Stimulated activated CD8-positive, alpha-beta memory T cell treated with anti-CD3 and anti-CD28 coated beads, Interleukin-4, amount 100 ng/mL, for 4 hours (primary cell): ENCODE data around the gene ZNF609.

Experiments
- DNase-seq, 2 donors: peaks; one replicate each; pipeline ENCODE4 v3.0.0-alpha.2; 2020; ENCODE audit warnings: low read depth in 2 of 2, low spot score in 1 of 2

The ZNF609 gene

GRCh38 chr15:64502551-64502950, 42.2 kb downstream of the ZNF609 start:
- DNase-seq, result no peak

GRCh38 chr15:64503197-64503596, 42.8 kb downstream of the ZNF609 start:
- no peak for DNase-seq

- DNase-seq, result no peak
These were observed 43.3 kb downstream of the ZNF609 start for GRCh38 chr15:64503640-64504039.

DNA sequence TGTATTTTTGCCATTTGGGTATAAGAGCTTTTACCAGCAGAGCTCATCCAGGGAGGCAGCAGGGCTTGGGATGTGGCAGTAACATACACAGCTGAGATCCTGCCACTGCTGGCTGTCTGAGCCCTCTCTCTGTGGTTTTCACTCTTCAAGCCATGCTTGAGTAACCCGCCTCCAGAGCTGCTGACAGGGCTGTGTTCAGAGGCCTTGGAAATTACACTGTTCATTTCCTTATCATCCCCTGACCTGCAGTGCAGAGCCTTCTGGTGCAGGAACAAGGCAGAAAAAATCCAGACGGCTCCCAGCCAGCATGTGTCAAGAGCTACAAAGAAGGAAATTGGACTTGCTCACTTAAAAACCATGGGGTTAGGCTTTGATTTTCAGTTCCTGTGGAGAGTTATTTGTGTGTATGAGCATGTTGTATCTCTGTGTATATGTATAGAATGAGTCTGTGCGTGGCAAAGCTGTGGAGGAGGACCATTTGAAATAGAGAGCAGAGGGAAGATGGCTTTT, 47.0 kb downstream of the ZNF609 start:
- peak; percentile 4 to 19 for DNase-seq

DNA sequence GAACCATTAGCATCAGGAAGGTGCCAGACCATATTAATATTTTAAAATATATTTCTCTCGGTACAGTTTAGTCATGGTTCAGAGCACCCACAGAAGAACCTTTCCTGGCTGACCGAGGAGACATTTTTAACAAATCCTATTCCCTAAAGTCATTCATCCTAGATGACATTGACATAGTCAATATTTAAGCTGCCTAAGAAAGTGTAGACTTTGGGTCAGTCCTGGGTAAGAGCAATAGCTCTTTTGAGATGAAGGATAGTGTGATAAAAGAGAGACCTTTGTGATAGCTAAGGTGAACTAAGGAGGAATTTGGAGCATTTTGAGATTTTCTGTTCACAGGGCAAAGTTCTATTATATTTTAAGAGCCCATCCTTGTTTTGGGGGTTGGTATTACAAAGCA, 47.5 kb downstream of the ZNF609 start:
- no peak for DNase-seq

DNA sequence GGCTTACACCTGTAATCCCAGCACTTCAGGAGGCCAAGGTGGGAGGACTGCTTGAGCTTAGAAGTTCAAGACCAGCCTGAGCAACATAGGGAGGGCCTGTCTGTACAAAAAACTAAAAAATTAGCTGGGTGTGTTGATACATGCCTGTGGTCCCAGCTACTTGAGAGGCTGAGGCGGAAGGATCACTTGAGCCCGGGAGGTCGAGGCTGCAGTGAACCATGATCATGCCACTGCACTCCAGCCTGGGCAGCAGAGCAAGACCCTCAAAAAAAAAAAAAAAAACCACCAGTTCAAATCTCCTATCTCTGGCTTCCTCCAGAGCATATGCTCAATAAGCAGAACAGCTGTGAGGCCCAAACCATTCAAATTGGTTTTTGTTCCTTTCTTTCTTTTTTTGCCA, 53.4 kb downstream of the ZNF609 start:
- DNase-seq, result no peak

GRCh38 chr15:64515196-64515595, 54.8 kb downstream of the ZNF609 start:
- DNase-seq, result no peak

DNA sequence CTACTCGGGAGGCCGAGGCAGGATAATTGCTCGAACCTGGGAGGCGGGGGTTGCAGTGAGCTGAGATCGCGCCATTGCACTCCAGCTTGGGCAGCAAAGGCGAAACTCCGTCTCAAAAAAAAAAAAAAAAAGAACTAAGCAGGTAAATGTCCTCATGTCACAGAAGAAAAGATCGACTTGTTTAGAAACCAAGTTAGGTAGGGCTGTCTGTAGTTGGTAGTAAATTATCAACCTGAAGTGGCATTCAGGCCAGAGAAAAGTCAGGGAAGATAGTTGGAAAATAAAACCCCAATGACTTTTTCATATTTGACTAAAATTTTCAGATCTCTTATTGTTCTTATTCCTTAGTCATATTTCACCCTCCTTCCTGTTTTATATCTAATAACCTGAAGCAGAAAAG, 55.4 kb downstream of the ZNF609 start:
- no peak for DNase-seq

DNA sequence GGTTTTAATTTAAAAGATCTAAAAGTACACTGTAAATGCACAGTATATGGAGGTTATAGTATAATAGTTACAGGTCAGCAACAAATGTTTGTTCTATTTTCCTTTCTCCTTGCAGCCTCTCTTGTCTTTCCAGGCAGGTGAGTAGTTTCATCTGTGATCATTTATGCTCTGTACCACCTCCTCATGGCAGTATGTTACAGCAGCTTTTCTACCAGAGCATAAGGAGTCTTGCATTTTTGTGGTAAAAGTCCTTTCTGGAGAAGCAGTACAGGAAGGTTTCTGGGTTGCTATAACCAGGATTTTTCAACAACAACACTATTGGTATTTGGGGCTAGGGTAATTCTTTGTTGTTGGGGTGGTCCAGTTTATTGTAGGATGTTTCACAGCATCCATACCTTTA, 59.5 kb downstream of the ZNF609 start:
- DNase-seq, result no peak

DNA sequence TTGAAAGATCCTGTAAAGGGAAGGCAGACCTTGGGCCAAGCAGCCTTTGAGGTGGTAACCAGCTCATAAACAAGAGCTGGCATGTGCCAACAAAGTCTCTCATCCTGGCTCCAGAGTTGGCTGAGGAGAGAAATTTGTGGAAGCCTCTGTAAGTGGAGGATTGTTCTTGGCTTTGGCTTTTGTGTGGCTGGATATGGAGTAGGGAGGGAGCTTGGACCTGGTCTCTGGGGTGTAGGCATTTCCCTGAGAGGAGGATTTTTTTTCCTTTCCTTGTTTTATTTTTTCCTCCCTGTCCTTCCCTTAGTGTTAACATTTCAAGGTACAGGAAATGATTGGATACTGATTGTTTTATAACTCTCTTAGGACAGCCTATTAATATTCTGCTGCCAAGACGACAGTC, 60.8 kb downstream of the ZNF609 start:
- DNase-seq, result no peak

- no peak for DNase-seq
These were observed 61.4 kb downstream of the ZNF609 start for GRCh38 chr15:64521726-64522164.

- no peak for DNase-seq
These were observed 61.9 kb downstream of the ZNF609 start for GRCh38 chr15:64522226-64522823.

DNA sequence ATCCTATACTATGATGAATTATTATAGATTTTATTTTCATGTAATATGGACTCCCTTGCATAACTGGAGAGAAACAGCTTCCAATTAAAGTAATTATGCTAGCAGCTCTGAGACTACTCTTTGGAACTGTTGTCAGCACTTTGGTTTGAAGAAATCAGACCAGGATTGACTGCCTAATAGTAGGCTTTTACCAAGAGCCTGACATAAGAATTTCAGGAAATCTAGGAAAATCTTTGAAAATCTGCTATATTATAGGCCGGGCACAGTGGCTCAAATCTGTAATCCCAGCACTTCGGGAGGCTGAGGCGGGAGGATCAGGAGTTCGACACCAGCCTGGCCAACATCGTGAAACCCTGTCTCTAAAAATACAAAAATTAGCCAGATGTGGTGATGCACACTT, 62.9 kb downstream of the ZNF609 start:
- DNase-seq, result no peak

- DNase-seq, result no peak
These were observed 64.4 kb downstream of the ZNF609 start for GRCh38 chr15:64524778-64525177.

DNA sequence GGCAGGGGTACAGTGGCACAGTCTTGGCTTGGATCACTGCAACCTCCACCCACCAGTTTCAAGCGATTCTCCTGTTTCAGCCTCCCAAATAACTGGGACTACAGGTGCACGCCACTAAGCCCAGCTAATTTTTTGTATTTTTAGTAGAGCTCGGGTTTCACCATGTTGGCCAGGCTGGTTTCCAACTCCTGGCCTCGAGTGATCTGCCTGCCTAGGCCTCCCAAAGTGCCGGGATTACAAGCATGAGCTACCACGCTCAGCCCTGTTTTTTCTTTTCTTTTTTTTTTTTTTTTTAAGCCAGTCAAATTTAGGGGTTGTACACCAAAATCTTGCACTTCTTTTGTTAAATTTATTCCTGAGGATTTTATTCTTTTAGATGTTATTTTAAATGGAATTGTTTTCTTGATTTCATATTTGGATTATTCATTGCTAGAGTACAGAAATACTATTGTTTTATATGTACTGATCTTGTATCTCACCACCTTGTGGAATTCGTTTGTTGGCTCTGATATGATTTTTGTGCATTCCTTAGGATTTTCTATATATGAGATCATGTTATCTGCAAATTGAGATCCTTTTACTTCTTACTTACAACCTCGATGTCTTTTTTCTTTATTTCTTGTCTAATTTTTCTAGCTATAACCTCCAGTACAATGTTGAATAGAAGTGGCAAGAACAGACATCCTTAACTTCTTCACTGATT, 65.6 kb downstream of the ZNF609 start:
- no peak for DNase-seq

GRCh38 chr15:64527263-64527984, 67.0 kb downstream of the ZNF609 start:
- DNase-seq, result no peak

- DNase-seq, result no peak
These were observed 68.5 kb downstream of the ZNF609 start for GRCh38 chr15:64528871-64529270.

- no peak for DNase-seq
These were observed 70.1 kb downstream of the ZNF609 start for GRCh38 chr15:64530472-64530871.

DNA sequence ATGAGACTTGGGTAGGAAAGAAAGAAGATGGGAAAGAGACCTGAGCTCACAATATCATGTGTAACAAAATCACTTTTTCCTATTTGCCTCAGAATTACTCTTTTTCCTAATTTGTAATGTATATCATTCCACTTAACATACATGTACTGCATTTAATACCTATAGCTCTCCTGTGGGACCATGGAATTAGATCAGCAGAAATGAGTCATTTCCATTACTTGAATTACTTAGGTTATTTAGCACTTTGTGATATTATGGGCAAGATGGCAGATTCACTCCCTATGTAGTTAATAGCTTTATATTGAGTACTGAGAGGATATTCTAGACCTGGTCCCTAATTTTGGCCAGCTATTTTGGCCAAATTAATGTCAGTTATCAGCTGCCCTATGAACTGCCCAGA, 70.5 kb downstream of the ZNF609 start:
- no peak for DNase-seq

- no peak for DNase-seq
These were observed 72.3 kb downstream of the ZNF609 start for GRCh38 chr15:64532521-64533315.

DNA sequence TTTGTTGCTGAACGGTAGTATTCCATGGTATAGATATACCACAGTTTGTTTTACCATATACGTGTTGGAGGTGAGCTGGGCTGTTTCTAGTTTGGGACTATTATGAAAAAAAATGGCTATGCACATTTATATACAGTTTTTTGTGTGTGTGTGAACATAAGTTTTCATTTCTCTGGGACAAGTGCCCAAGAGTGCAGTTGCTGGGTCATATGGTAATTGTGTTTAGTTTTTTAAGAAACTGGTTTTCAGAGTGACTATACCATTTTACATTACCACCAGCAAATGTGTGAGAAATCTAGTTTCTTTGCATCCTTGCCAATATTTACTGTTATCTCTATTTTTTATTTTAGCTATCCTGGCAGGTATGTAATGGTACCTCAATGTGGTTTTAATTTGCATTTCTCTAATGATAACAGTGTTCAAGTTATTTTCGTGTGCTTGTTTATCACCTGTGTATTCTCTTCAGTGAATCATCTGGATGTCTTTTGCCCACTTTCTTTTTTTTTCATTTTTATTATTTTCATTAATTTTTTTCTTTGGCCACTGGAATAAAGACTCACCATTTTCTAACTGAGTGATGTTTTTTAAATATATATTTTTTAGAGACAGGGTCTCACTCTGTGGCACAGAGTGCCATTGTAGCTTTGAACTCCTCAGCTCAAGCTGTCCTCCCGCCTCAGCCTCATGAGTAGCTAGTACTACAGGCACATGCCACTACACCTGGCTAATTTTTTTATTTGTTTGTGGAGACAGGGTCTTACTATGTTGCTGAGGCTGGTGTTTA, 75.3 kb downstream of the ZNF609 start:
- DNase-seq, result no peak
